NB4 (cell line): ENCODE measurements around the gene DTNBP1.

Experiments used
- DNase-seq: peaks from one replicate; pipeline ENCODE4 v3.0.0; 2010; ENCODE audit warnings: low read depth
- H3K4me3 ChIP-seq: one replicate; pipeline ENCODE4 v1.5.1; 2011; ENCODE audit warnings: mild to moderate bottlenecking, low read depth, low read length, moderate library complexity
- CTCF ChIP-seq: IDR thresholded peaks from one replicate; pipeline ENCODE4 v1.5.1; 2012; ENCODE audit warnings: low read depth, low read length
- MYC ChIP-seq: IDR thresholded peaks from 2 replicates; pipeline ENCODE4 v1.6.1; 2011; ENCODE audit warnings: low read depth, low read length
- POLR2A ChIP-seq: IDR thresholded peaks from 2 replicates; pipeline ENCODE4 v1.6.1; 2011; ENCODE audit warnings: mild to moderate bottlenecking; ENCODE audit not compliant: insufficient read length; ENCODE audit errors: extremely low read depth
- TF ChIP-seq, protein P1 (sequence below): IDR thresholded peaks from 2 replicates; pipeline ENCODE4 v1.6.1; 2011; ENCODE audit warnings: low read depth, low read length

DTNBP1 gene

DNA sequence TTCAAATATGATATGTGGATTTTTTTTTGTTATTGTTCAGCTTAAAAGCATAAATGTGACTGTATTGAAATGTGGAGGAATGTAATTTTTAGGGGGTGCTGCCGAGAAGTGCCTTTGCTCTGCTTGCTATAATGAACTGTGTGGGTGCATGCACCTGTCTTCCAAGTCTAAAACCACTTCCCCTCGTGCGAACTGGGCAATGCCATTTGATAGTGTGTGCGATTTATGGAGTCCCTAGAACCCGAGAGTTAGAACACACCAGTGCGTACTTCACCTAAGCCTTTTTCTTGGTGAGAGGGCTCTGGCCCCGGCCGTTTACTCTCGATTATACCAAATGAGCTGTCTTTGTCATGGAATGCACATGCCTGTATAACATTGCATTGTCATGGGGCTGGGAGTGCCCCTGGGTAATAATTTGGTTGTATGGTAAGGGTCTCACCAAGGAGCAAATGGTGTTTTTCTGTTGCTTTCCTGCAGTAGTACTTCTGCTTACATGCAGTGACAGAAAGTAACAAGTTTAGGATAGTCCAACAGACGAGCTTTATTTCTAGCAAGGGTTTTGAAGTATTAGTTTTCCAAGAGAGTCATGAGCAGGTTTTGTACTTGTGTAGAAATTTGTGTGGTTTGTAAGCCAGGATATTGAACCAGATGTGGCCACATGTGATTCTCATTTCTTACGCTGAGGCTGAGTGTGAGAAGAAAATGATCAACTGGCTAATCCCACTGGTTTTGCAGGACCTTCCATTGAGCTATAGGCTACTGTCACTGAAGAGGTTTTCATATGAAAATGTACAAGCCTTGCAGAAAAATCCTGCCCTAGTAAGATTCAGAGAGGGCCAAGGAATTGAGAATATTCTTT, 172.4 kb downstream of the DTNBP1 start:
- no peak overlapping the region for H3K4me3 ChIP-seq
- TF ChIP-seq POLR2A = no peak
- TF ChIP-seq, protein P1, sequence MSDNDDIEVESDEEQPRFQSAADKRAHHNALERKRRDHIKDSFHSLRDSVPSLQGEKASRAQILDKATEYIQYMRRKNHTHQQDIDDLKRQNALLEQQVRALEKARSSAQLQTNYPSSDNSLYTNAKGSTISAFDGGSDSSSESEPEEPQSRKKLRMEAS = no peak
- no peak for DNase-seq

DNA sequence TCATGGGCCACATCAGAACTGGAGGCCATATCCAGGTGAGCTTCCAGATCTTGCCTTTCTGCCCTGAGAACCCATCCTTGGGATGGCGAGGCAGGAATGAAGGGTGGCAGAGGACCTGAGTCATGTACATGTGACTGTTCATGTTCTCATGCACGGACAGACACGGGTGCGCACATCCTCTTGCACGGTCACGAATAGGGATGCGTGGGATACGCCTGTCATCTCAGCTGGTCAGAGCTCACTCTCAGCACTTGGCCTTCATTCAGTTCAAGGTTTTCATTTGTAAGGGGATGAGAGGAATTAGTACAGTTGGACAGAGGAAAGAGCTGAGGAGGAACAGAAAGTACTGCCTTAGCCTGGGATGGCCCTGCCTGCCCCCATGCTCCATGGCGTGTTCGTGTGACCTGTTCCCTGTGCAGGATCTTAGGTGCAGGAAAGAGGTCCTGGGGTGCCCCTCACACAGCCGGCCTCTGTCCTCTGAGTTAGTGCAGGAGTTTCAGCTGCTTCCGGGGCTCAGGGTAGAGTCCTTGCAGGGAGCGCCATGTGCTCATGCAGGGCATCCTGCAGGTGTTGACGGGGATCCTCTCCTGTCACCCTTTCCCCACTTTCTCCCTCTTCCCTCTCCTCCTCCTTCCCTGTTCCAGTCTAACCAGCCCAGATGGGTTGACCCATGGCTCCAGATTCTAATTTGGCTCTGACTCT, 173.4 kb downstream of the DTNBP1 start:
- DNase-seq = no peak
- TF ChIP-seq POLR2A = no peak
- TF ChIP-seq CTCF = no peak
- TF ChIP-seq, protein P1 = no peak
- TF ChIP-seq MYC = no peak
- H3K4me3 ChIP-seq = no peak overlapping the region

DNA sequence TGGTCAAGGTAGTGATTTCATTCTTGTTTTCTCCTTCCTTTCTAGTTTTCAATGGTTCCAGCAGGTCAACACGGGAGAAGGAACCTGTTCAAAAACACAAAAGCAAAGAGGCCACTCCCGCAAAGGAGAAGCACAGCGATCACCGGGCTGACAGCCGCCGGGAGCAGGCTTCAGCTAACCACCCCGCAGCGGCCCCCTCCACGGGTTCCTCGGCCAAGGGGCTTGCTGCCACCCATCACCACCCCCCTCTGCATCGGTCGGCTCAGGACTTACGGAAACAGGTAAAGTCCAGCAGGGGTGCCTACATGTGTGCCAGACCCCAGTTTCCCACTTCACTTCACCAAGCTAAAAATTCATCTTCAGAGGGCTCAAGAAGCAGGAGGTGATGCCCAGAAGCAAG, 175.6 kb downstream of the DTNBP1 start:
- no peak overlapping the region for H3K4me3 ChIP-seq
- DNase-seq = no peak
- TF ChIP-seq POLR2A = no peak
- TF ChIP-seq, protein P1 = no peak
- no peak for TF ChIP-seq MYC
- no peak for TF ChIP-seq CTCF

- no peak for TF ChIP-seq MYC
- TF ChIP-seq, protein P1 = no peak
- no peak for TF ChIP-seq CTCF
- H3K4me3 ChIP-seq = no peak overlapping the region
- no peak for DNase-seq
Measured at GRCh38 chr6:15485936-15486335, 176.9 kb downstream of the DTNBP1 start.

GRCh38 chr6:15484821-15485220, 178.0 kb downstream of the DTNBP1 start:
- no peak for TF ChIP-seq MYC
- TF ChIP-seq, protein P1 = no peak
- no peak for TF ChIP-seq POLR2A
- no peak for TF ChIP-seq CTCF

GRCh38 chr6:15484140-15484539, 178.7 kb downstream of the DTNBP1 start:
- DNase-seq = no peak
- TF ChIP-seq CTCF (no peak), MYC (no peak), POLR2A (no peak)
- TF ChIP-seq, protein P1 = no peak
- H3K4me3 ChIP-seq = no peak overlapping the region

More at GRCh38 chr6:15484821-15485220, 178.0 kb downstream of the DTNBP1 start:
- no peak for DNase-seq
- no peak overlapping the region for H3K4me3 ChIP-seq
